ENCODE results near the gene GYS2.

- TF ChIP-seq CTCF (IDR thresholded peaks at IDR 0.05; ENCODE audit: poor library complexity) (no peak), EZH2 (IDR thresholded peaks at IDR 0.05; ENCODE audit: borderline replicate concordance) (no peak)
Measured at GRCh38 chr12:21562859-21563258, 41.8 kb downstream of the GYS2 start.
